Neural progenitor cell (in vitro differentiated cells): ENCODE results near the gene NKPD1. TPM values are rescaled to one million over a fixed set of nuclear protein-coding genes. Genes with fewer than 3 reads are reported as not detected.

Source experiments
- DNase-seq: peaks from one replicate; pipeline ENCODE4 v3.0.0-alpha.2; 2016; ENCODE audit warnings: low spot score
- H2AFZ ChIP-seq: fragments of 200-600 bp; sonication (generic); replicated peaks from 2 replicates; pipeline ENCODE4 v1.6.1; 2016; ENCODE audit warnings: antibody characterized with exemption
- H3F3A ChIP-seq: fragments of 200-600 bp; sonication (generic); 2 replicates; pipeline ENCODE4 v1.6.1; 2016; ENCODE audit warnings: antibody characterized with exemption, low read depth
- H3K27ac ChIP-seq: fragments of 200-600 bp; sonication (generic); 2 replicates; pipeline ENCODE4 v1.5.1; 2016; ENCODE audit warnings: mild to moderate bottlenecking
- H3K27me3 ChIP-seq: fragments of 200-600 bp; sonication (generic); 2 replicates; pipeline ENCODE4 v1.6.1; 2016; ENCODE audit warnings: mild to moderate bottlenecking, moderate library complexity
- H3K36me3 ChIP-seq: fragments of 200-600 bp; sonication (generic); 2 replicates; pipeline ENCODE4 v1.5.1; 2016
- H3K4me1 ChIP-seq: fragments of 200-600 bp; sonication (generic); 2 replicates; pipeline ENCODE4 v1.6.1; 2016; ENCODE audit warnings: mixed run types
- H3K4me2 ChIP-seq: fragments of 200-600 bp; sonication (generic); 2 replicates; pipeline ENCODE4 v1.6.1; 2016
- H3K4me3 ChIP-seq: fragments of 200-600 bp; sonication (generic); 2 replicates; pipeline ENCODE4 v1.5.1; 2016
- H3K79me2 ChIP-seq: fragments of 200-600 bp; sonication (generic); 2 replicates; pipeline ENCODE4 v1.6.1; 2016; ENCODE audit warnings: low read depth
- H3K9ac ChIP-seq: fragments of 200-600 bp; sonication (generic); 2 replicates; pipeline ENCODE4 v1.6.1; 2016
- H3K9me3 ChIP-seq: fragments of 200-600 bp; sonication (generic); 2 replicates; pipeline ENCODE4 v1.5.1; 2016; ENCODE audit warnings: low read depth
- H4K20me1 ChIP-seq: fragments of 200-600 bp; sonication (generic); 2 replicates; pipeline ENCODE4 v1.6.1; 2016; ENCODE audit warnings: low read depth
- H3K27ac Mint-ChIP-seq: 3 replicates; pipeline ENCODE4 v1.8.0; 2021; ENCODE audit warnings: mixed read lengths
- H3K27me3 Mint-ChIP-seq: 2 replicates; pipeline ENCODE4 v1.8.0; 2022; ENCODE audit warnings: low read depth, mild to moderate bottlenecking, inconsistent platforms, moderate library complexity, mixed read lengths; ENCODE audit not compliant: insufficient read depth
- H3K36me3 Mint-ChIP-seq: 3 replicates; pipeline ENCODE4 v1.8.0; 2021; ENCODE audit warnings: mixed read lengths
- H3K4me1 Mint-ChIP-seq: 3 replicates; pipeline ENCODE4 v1.8.0; 2021; ENCODE audit warnings: mixed read lengths
- H3K4me3 Mint-ChIP-seq: 3 replicates; pipeline ENCODE4 v1.8.0; 2021; ENCODE audit warnings: mild to moderate bottlenecking, moderate library complexity, mixed read lengths
- H3K9me3 Mint-ChIP-seq: 3 replicates; pipeline ENCODE4 v1.8.0; 2020; ENCODE audit warnings: mixed read lengths
- CTCF ChIP-seq: fragments of 200-600 bp; sonication (generic); IDR thresholded peaks from 2 replicates; pipeline ENCODE4 v1.5.1; 2017; ENCODE audit warnings: antibody characterized with exemption, mild to moderate bottlenecking
- EZH2 ChIP-seq: fragments of 200-600 bp; sonication (generic); IDR thresholded peaks from 2 replicates; pipeline ENCODE4 v1.6.1; 2017; ENCODE audit warnings: antibody characterized with exemption, mild to moderate bottlenecking, moderate library complexity
- EZH2phosphoT487 ChIP-seq: fragments of 200-600 bp; sonication (generic); IDR thresholded peaks from 2 replicates; pipeline ENCODE4 v1.6.1; 2017; ENCODE audit warnings: antibody characterized with exemption
- total RNA-seq: library from RNA; depleted of rRNA; stranded (reverse); fragments of >200 nt; gene quantifications from 2 replicates; pipeline ENCODE4 v1.2.3, GENCODE V29; 2015; ENCODE audit warnings: low replicate concordance

The NKPD1 gene
- total RNA-seq, 1 donor from 2014 or later = 0.02 TPM

- no peaks in the 10 kb centered on the region for H3K36me3 ChIP-seq
- H4K20me1 ChIP-seq = peaks cover 32% of the 10 kb centered on the region
- no peaks in the 10 kb centered on the region for H3K79me2 ChIP-seq
- H3K4me3 ChIP-seq = no peak overlapping the region
- H3K4me2 ChIP-seq = no peak overlapping the region
- no peaks in the 10 kb centered on the region for H3K27me3 ChIP-seq
- H3K4me1 ChIP-seq = no peaks in the 10 kb centered on the region
- H3K9ac ChIP-seq = no peak overlapping the region
- Mint-ChIP-seq H3K9me3 (no peaks in the 10 kb centered on the region), H3K27me3 (peaks cover 2% of the 10 kb centered on the region), H3K4me1 (peaks cover 13% of the 10 kb centered on the region), H3K27ac (no peak overlapping the region), H3K36me3 (no peaks in the 10 kb centered on the region), H3K4me3 (no peak overlapping the region)
- no peak for DNase-seq
- H3K9me3 ChIP-seq = no peaks in the 10 kb centered on the region
- H2AFZ ChIP-seq = no peak overlapping the region
- H3K27ac ChIP-seq = no peak overlapping the region
- H3F3A ChIP-seq = no peaks in the 10 kb centered on the region
- TF ChIP-seq EZH2phosphoT487 = no peak
- no peak for TF ChIP-seq EZH2
Measured at GRCh38 chr19:45168767-45169351, 8.1 kb upstream of the NKPD1 start.

GRCh38 chr19:45166723-45167252, 6.0 kb upstream of the NKPD1 start:
- Histone ChIP-seq H4K20me1 (peaks cover 32% of the 10 kb centered on the region), H2AFZ (no peak overlapping the region), H3K79me2 (no peaks in the 10 kb centered on the region), H3K4me1 (no peaks in the 10 kb centered on the region), H3K9me3 (no peaks in the 10 kb centered on the region), H3F3A (no peaks in the 10 kb centered on the region), H3K27ac (no peak overlapping the region), H3K9ac (no peak overlapping the region), H3K4me3 (no peak overlapping the region), H3K4me2 (no peak overlapping the region), H3K36me3 (no peaks in the 10 kb centered on the region), H3K27me3 (peaks cover 2% of the 10 kb centered on the region)
- Mint-ChIP-seq H3K4me1 (peaks cover 13% of the 10 kb centered on the region), H3K4me3 (no peak overlapping the region), H3K36me3 (no peaks in the 10 kb centered on the region), H3K27ac (peak overlapping the region; percentile 89), H3K27me3 (peaks cover 2% of the 10 kb centered on the region), H3K9me3 (no peaks in the 10 kb centered on the region)
- TF ChIP-seq CTCF (no peak), EZH2phosphoT487 (no peak), EZH2 (no peak)
- no peak for DNase-seq

- H3K36me3 Mint-ChIP-seq = no peaks in the 10 kb centered on the region
Measured at GRCh38 chr19:45164577-45165335, 4.0 kb upstream of the NKPD1 start.

GRCh38 chr19:45163751-45164460, 3.1 kb upstream of the NKPD1 start:
- H3K27me3 ChIP-seq = peaks cover 18% of the 10 kb centered on the region
- no peaks in the 10 kb centered on the region for H3F3A ChIP-seq
- no peak overlapping the region for H3K9ac ChIP-seq
- Mint-ChIP-seq H3K4me3 (no peak overlapping the region), H3K4me1 (peaks cover 9% of the 10 kb centered on the region), H3K36me3 (no peaks in the 10 kb centered on the region), H3K9me3 (no peaks in the 10 kb centered on the region), H3K27ac (no peak overlapping the region), H3K27me3 (no peaks in the 10 kb centered on the region)
- H3K4me2 ChIP-seq = no peak overlapping the region
- H4K20me1 ChIP-seq = peaks cover 19% of the 10 kb centered on the region
- no peaks in the 10 kb centered on the region for H3K9me3 ChIP-seq
- no peaks in the 10 kb centered on the region for H3K4me1 ChIP-seq
- no peak overlapping the region for H3K4me3 ChIP-seq
- no peak for DNase-seq
- no peaks in the 10 kb centered on the region for H3K79me2 ChIP-seq
- H2AFZ ChIP-seq = no peak overlapping the region
- TF ChIP-seq EZH2phosphoT487 (no peak), EZH2 (no peak), CTCF (no peak)
- H3K36me3 ChIP-seq = no peaks in the 10 kb centered on the region
- H3K27ac ChIP-seq = no peak overlapping the region

More at GRCh38 chr19:45164577-45165335, 4.0 kb upstream of the NKPD1 start:
- Histone ChIP-seq H3K4me3 (no peak overlapping the region), H3K4me1 (no peaks in the 10 kb centered on the region), H3K36me3 (no peaks in the 10 kb centered on the region), H3K4me2 (no peak overlapping the region), H3K9me3 (no peaks in the 10 kb centered on the region), H3F3A (no peaks in the 10 kb centered on the region), H2AFZ (no peak overlapping the region), H3K9ac (no peak overlapping the region), H3K27ac (no peak overlapping the region), H4K20me1 (peaks cover 19% of the 10 kb centered on the region), H3K27me3 (peaks cover 16% of the 10 kb centered on the region), H3K79me2 (no peaks in the 10 kb centered on the region)
- H3K27ac Mint-ChIP-seq = no peak overlapping the region
- no peak for TF ChIP-seq EZH2phosphoT487
- H3K27me3 Mint-ChIP-seq = no peaks in the 10 kb centered on the region
- peak; percentile 33 for DNase-seq
- peaks cover 9% of the 10 kb centered on the region for H3K4me1 Mint-ChIP-seq
- no peaks in the 10 kb centered on the region for H3K9me3 Mint-ChIP-seq
- H3K4me3 Mint-ChIP-seq = no peak overlapping the region
